ENCODE results near the gene PDK4. TPM values are rescaled to one million over a fixed set of nuclear protein-coding genes. Genes with fewer than 3 reads are reported as not detected.

Gene PDK4
- total and polyA plus RNA-seq, 2 of the 13 experiments (the other 11 are each of a cell fraction or from before 2014, with no cell fraction given), result 0.04 TPM; not detected in 1

DNA sequence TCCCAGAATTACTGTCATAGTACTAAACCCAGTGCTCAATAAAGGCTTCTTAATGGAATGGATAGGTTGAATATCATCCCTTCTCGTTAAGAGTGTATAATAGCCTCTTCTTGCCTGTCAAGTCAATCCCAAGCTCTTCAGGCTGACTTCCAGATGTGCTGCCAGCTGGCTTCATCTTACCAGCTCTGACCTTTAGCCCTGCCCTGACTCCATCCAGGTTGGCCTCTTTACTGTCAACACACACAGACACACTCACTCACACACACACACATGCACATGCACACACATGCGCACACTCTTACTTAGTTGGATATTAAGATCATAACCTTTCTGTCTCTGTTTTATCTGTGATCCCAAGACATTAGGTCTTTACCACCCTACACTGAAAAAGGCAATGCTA is 61.5 kb downstream of the PDK4 start:
- ChIA-PET CTCF (ENCODE audit: low intra/inter-chr PET ratio, low total read pairs) (no interaction called here), POLR2A (no interaction called here)
- no peaks in the 10 kb centered on the region for H4K20me1 ChIP-seq (ENCODE audit: insufficient read depth, low read length)
- peaks cover 13% of the 10 kb centered on the region for H3K4me1 ChIP-seq (ENCODE audit: insufficient read depth, low read length)
- H3K27ac ChIP-seq (ENCODE audit: extremely low read length, insufficient read depth, low read length), result no peak overlapping the region
- FAIRE-seq (no peak), DNase-seq (ENCODE audit: low spot score) (no peak), ATAC-seq (no peak)
- WGBS (ENCODE audit: low lambda C conversion rate), result 56% methylated on average over 2 of the region's 2 CpGs
- TF ChIP-seq MED13 (CRISPR knock-in tag; IDR thresholded peaks at IDR 0.05), result no peak
- TF ChIP-seq, protein P1, sequence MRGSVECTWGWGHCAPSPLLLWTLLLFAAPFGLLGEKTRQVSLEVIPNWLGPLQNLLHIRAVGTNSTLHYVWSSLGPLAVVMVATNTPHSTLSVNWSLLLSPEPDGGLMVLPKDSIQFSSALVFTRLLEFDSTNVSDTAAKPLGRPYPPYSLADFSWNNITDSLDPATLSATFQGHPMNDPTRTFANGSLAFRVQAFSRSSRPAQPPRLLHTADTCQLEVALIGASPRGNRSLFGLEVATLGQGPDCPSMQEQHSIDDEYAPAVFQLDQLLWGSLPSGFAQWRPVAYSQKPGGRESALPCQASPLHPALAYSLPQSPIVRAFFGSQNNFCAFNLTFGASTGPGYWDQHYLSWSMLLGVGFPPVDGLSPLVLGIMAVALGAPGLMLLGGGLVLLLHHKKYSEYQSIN (CRISPR knock-in tag; IDR thresholded peaks at IDR 0.05; ENCODE audit: borderline replicate concordance), result no peak
- TF ChIP-seq ZNF101 (CRISPR knock-in tag; IDR thresholded peaks at IDR 0.05; ENCODE audit: borderline replicate concordance, low read depth), result no peak
- no peak for TF ChIP-seq ZNF614 (CRISPR knock-in tag; IDR thresholded peaks at IDR 0.05; ENCODE audit: borderline replicate concordance)
- no peak for TF ChIP-seq MTA1 (CRISPR knock-in tag; IDR thresholded peaks at IDR 0.05; ENCODE audit: borderline replicate concordance)
- TF ChIP-seq, protein P2, sequence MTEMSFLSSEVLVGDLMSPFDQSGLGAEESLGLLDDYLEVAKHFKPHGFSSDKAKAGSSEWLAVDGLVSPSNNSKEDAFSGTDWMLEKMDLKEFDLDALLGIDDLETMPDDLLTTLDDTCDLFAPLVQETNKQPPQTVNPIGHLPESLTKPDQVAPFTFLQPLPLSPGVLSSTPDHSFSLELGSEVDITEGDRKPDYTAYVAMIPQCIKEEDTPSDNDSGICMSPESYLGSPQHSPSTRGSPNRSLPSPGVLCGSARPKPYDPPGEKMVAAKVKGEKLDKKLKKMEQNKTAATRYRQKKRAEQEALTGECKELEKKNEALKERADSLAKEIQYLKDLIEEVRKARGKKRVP (CRISPR knock-in tag; IDR thresholded peaks at IDR 0.05), result no peak
- TF ChIP-seq PRMT3 (CRISPR knock-in tag; IDR thresholded peaks at IDR 0.05; ENCODE audit: borderline replicate concordance, low read depth), result no peak
- TF ChIP-seq STAG1 (CRISPR knock-in tag; IDR thresholded peaks at IDR 0.05), result no peak
- TF ChIP-seq, protein P3, sequence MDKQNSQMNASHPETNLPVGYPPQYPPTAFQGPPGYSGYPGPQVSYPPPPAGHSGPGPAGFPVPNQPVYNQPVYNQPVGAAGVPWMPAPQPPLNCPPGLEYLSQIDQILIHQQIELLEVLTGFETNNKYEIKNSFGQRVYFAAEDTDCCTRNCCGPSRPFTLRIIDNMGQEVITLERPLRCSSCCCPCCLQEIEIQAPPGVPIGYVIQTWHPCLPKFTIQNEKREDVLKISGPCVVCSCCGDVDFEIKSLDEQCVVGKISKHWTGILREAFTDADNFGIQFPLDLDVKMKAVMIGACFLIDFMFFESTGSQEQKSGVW (CRISPR knock-in tag; IDR thresholded peaks at IDR 0.05; ENCODE audit: borderline replicate concordance), result no peak
- no peak for TF ChIP-seq HDAC1 (CRISPR knock-in tag; IDR thresholded peaks at IDR 0.05)
- TF ChIP-seq ZNF205 (CRISPR knock-in tag; IDR thresholded peaks at IDR 0.05), result no peak
- TF ChIP-seq RFX1 (IDR thresholded peaks at IDR 0.05), result no peak
- no peak for TF ChIP-seq ZFX (CRISPR knock-in tag; IDR thresholded peaks at IDR 0.05; ENCODE audit: low read depth)
- TF ChIP-seq, protein P4, sequence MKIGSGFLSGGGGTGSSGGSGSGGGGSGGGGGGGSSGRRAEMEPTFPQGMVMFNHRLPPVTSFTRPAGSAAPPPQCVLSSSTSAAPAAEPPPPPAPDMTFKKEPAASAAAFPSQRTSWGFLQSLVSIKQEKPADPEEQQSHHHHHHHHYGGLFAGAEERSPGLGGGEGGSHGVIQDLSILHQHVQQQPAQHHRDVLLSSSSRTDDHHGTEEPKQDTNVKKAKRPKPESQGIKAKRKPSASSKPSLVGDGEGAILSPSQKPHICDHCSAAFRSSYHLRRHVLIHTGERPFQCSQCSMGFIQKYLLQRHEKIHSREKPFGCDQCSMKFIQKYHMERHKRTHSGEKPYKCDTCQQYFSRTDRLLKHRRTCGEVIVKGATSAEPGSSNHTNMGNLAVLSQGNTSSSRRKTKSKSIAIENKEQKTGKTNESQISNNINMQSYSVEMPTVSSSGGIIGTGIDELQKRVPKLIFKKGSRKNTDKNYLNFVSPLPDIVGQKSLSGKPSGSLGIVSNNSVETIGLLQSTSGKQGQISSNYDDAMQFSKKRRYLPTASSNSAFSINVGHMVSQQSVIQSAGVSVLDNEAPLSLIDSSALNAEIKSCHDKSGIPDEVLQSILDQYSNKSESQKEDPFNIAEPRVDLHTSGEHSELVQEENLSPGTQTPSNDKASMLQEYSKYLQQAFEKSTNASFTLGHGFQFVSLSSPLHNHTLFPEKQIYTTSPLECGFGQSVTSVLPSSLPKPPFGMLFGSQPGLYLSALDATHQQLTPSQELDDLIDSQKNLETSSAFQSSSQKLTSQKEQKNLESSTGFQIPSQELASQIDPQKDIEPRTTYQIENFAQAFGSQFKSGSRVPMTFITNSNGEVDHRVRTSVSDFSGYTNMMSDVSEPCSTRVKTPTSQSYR (CRISPR knock-in tag; IDR thresholded peaks at IDR 0.05; ENCODE audit: borderline replicate concordance), result no peak
- no peak for TF ChIP-seq ZNF780A (CRISPR knock-in tag; IDR thresholded peaks at IDR 0.05)
- TF ChIP-seq, protein P5, sequence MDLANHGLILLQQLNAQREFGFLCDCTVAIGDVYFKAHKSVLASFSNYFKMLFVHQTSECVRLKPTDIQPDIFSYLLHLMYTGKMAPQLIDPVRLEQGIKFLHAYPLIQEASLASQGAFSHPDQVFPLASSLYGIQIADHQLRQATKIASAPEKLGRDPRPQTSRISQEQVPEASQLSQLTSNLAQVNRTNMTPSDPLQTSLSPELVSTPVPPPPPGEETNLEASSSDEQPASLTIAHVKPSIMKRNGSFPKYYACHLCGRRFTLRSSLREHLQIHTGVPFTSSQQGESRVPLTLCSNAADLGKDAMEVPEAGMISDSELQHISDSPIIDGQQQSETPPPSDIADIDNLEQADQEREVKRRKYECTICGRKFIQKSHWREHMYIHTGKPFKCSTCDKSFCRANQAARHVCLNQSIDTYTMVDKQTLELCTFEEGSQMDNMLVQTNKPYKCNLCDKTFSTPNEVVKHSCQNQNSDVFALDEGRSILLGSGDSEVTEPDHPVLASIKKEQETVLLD (CRISPR knock-in tag; IDR thresholded peaks at IDR 0.05; ENCODE audit: low read depth), result no peak
- no peak overlapping the region for H3K9ac ChIP-seq (ENCODE audit: insufficient read depth, low read depth, low read length)
- H3K4me3 ChIP-seq (replicated peaks in 1 of 3; ENCODE audit: insufficient read depth in 1 of 3, low read depth in 2 of 3, low read length in 3 of 3), result no peak overlapping the region
- H2AFZ ChIP-seq (ENCODE audit: low read length), result no peak overlapping the region
- no peaks in the 10 kb centered on the region for H3K9me3 ChIP-seq (ENCODE audit: low read length)
- H3K4me2 ChIP-seq (ENCODE audit: low read depth, low read length), result no peak overlapping the region
- no peaks in the 10 kb centered on the region for H3K36me3 ChIP-seq (replicated peaks in 1 of 2; ENCODE audit: control insufficient read depth in 1 of 2, insufficient read depth in 2 of 2, low read length in 2 of 2)
- BruUV-seq (replicated peaks), result no TSS peak
- H3K79me2 ChIP-seq (ENCODE audit: insufficient read depth, low read length), result no peaks in the 10 kb centered on the region
- in situ Hi-C loops (cut with HindIII; ENCODE audit: extremely low pct_ligation_motif_present, low pct_unique_long_range_greater_than_20kb), result loop anchor here (25.0 kb wide), 1 partner anchor 328 kb away; no protein-coding TSS in a partner anchor
- no peaks in the 10 kb centered on the region for H3K27me3 ChIP-seq (ENCODE audit: control insufficient read depth in 1 of 2, insufficient read depth in 2 of 2, low read length in 2 of 2)
- intact Hi-C loops (cut with micrococcal nuclease; ENCODE audit: unreplicated experiment), result no loop called here
